Panc1 (cell line): Measurements from ENCODE around the gene NECTIN1. TPM values are rescaled to one million over a fixed set of nuclear protein-coding genes. Genes with fewer than 3 reads are reported as not detected.

ENCODE experiments used
- ATAC-seq: fragments of 200-7000 bp; cut with Tn5 transposase; 2 replicates; pipeline ENCODE4 v1.9.1; 2020; ENCODE audit warnings: mild to moderate bottlenecking, moderate library complexity
- BruUV-seq: library from RNA; stranded (reverse); fragments of 400-500 nt; replicated peaks from 2 replicates; lab custom pipeline; 2021; lab: Mats Ljungman, UMichigan
- CTCF ChIA-PET: fragments of 300-600 bp; sonication (Branson Sonifier 250); formaldehyde crosslinking; loops from one replicate; lab custom pipeline; 2022; ENCODE audit warnings: antibody characterized with exemption; lab: Charles Lee
- POLR2A ChIA-PET: fragments of 300-600 bp; sonication (Branson Sonifier 250); formaldehyde crosslinking; loops from one replicate; lab custom pipeline; 2022; ENCODE audit warnings: antibody characterized with exemption; lab: Charles Lee
- DNase-seq: peaks from one replicate; pipeline ENCODE4 v3.0.0-alpha.2; 2010; ENCODE audit warnings: low read depth, low spot score
- H3K27ac ChIP-seq: 2 replicates; pipeline ENCODE4 v1.5.1; 2011; ENCODE audit warnings: mild to moderate bottlenecking, low read length, inconsistent platforms
- H3K27me3 ChIP-seq: fragments of 200-500 bp; sonication (Bioruptor generic); 2 replicates; pipeline ENCODE4 v1.6.0; 2014; ENCODE audit warnings: low read length, inconsistent platforms; ENCODE audit not compliant: control insufficient read depth, insufficient read depth
- H3K36me3 ChIP-seq: fragments of 200-500 bp; sonication (Bioruptor generic); 2 replicates; pipeline ENCODE4 v1.5.1; 2014; ENCODE audit warnings: inconsistent platforms, mild to moderate bottlenecking, low read length, moderate library complexity; ENCODE audit not compliant: control insufficient read depth, insufficient read depth
- H3K4me1 ChIP-seq: 2 replicates; pipeline ENCODE4 v1.5.1; 2011; ENCODE audit warnings: inconsistent platforms, mild to moderate bottlenecking, low read length, moderate library complexity; ENCODE audit not compliant: control insufficient read depth, insufficient read depth
- H3K4me3 ChIP-seq, 2 experiments: 2 replicates each; pipeline ENCODE4 v1.5.1; 2011 to 2012; ENCODE audit warnings: low read depth in 2 of 2, low read length in 2 of 2, mild to moderate bottlenecking in 2 of 2, inconsistent platforms in 1 of 2, moderate library complexity in 1 of 2
- H3K9me3 ChIP-seq: fragments of 200-500 bp; sonication (Bioruptor generic); 2 replicates; pipeline ENCODE4 v1.5.1; 2014; ENCODE audit warnings: low read depth, mild to moderate bottlenecking, inconsistent platforms, low read length, moderate library complexity; ENCODE audit not compliant: control insufficient read depth, insufficient read depth
- POLR2AphosphoS5 ChIP-seq: IDR thresholded peaks from 2 replicates; pipeline ENCODE4 v1.6.1; 2012; ENCODE audit warnings: mild to moderate bottlenecking, low read depth, low read length, moderate library complexity
- SIN3A ChIP-seq: IDR thresholded peaks from 2 replicates; pipeline ENCODE4 v1.6.1; 2012; ENCODE audit warnings: low read depth, mild to moderate bottlenecking, low read length, moderate library complexity, borderline replicate concordance; ENCODE audit not compliant: insufficient read depth
- TCF7L2 ChIP-seq: IDR thresholded peaks from 2 replicates; pipeline ENCODE4 v1.6.1; 2011; ENCODE audit warnings: mild to moderate bottlenecking, low read depth, low read length, inconsistent platforms
- in situ Hi-C: cut with HindIII; loops from 2 replicates; pipeline ENCODE4 v1.10.0; 2016; ENCODE audit warnings: low sequenced_read_pairs, low pct_unique_long_range_greater_than_20kb
- intact Hi-C: fragments of 100-400 bp; cut with micrococcal nuclease; formaldehyde crosslinking; loops from one replicate; pipeline ENCODE4 v1.10.0; 2022; ENCODE audit not compliant: unreplicated experiment
- total RNA-seq: library from RNA; stranded (reverse); gene quantifications from one replicate; pipeline ENCODE4 v1.2.1, GENCODE V29; 2021; ENCODE audit not compliant: unreplicated experiment
- TF ChIP-seq, protein P1 (sequence below): fragments of 450-650 bp; IDR thresholded peaks from 2 replicates; pipeline ENCODE4 v1.5.1; 2017; ENCODE audit warnings: mild to moderate bottlenecking
- TF ChIP-seq, protein P2 (sequence below), 2 experiments: IDR thresholded peaks; 2 replicates each; pipeline ENCODE4 v1.6.1; 2011 to 2012; ENCODE audit warnings: low read depth in 2 of 2, control low read depth in 1 of 2, low read length in 1 of 2, mild to moderate bottlenecking in 1 of 2, moderate library complexity in 1 of 2; ENCODE audit not compliant: insufficient read depth in 1 of 2

NECTIN1 gene
- total RNA-seq, 1 experiment from 2014 or later: 14.6 TPM

- no peak for ATAC-seq
- BruUV-seq: no TSS peak
- H3K4me1 ChIP-seq: no peaks in the 10 kb centered on the region
- H3K36me3 ChIP-seq: no peaks in the 10 kb centered on the region
- in situ Hi-C loops: no loop called here
- no peak overlapping the region for H3K27ac ChIP-seq
- H3K4me3 ChIP-seq: no peak overlapping the region
- H3K9me3 ChIP-seq: no peaks in the 10 kb centered on the region
- POLR2A ChIA-PET: no interaction called here
- no peak for DNase-seq
- TF ChIP-seq, protein P1, sequence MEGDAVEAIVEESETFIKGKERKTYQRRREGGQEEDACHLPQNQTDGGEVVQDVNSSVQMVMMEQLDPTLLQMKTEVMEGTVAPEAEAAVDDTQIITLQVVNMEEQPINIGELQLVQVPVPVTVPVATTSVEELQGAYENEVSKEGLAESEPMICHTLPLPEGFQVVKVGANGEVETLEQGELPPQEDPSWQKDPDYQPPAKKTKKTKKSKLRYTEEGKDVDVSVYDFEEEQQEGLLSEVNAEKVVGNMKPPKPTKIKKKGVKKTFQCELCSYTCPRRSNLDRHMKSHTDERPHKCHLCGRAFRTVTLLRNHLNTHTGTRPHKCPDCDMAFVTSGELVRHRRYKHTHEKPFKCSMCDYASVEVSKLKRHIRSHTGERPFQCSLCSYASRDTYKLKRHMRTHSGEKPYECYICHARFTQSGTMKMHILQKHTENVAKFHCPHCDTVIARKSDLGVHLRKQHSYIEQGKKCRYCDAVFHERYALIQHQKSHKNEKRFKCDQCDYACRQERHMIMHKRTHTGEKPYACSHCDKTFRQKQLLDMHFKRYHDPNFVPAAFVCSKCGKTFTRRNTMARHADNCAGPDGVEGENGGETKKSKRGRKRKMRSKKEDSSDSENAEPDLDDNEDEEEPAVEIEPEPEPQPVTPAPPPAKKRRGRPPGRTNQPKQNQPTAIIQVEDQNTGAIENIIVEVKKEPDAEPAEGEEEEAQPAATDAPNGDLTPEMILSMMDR: no peak
- TF ChIP-seq TCF7L2: no peak
- intact Hi-C loops: no loop called here
- peaks cover 27% of the 10 kb centered on the region for H3K27me3 ChIP-seq
- CTCF ChIA-PET: no interaction called here
These were observed 25.2 kb upstream of the NECTIN1 start for GRCh38 chr11:119754199-119754598.

GRCh38 chr11:119752946-119753345, 23.9 kb upstream of the NECTIN1 start:
- Histone ChIP-seq H3K27ac (no peak overlapping the region), H3K4me3 (no peak overlapping the region), H3K36me3 (no peaks in the 10 kb centered on the region), H3K9me3 (no peaks in the 10 kb centered on the region), H3K4me1 (no peaks in the 10 kb centered on the region), H3K27me3 (peaks cover 22% of the 10 kb centered on the region; the same call in 1 of the 2 replicates)
- CTCF ChIA-PET: no interaction called here
- no TSS peak for BruUV-seq
- DNase-seq: no peak
- POLR2A ChIA-PET: no interaction called here
- TF ChIP-seq SIN3A: no peak
- TF ChIP-seq, protein P2, sequence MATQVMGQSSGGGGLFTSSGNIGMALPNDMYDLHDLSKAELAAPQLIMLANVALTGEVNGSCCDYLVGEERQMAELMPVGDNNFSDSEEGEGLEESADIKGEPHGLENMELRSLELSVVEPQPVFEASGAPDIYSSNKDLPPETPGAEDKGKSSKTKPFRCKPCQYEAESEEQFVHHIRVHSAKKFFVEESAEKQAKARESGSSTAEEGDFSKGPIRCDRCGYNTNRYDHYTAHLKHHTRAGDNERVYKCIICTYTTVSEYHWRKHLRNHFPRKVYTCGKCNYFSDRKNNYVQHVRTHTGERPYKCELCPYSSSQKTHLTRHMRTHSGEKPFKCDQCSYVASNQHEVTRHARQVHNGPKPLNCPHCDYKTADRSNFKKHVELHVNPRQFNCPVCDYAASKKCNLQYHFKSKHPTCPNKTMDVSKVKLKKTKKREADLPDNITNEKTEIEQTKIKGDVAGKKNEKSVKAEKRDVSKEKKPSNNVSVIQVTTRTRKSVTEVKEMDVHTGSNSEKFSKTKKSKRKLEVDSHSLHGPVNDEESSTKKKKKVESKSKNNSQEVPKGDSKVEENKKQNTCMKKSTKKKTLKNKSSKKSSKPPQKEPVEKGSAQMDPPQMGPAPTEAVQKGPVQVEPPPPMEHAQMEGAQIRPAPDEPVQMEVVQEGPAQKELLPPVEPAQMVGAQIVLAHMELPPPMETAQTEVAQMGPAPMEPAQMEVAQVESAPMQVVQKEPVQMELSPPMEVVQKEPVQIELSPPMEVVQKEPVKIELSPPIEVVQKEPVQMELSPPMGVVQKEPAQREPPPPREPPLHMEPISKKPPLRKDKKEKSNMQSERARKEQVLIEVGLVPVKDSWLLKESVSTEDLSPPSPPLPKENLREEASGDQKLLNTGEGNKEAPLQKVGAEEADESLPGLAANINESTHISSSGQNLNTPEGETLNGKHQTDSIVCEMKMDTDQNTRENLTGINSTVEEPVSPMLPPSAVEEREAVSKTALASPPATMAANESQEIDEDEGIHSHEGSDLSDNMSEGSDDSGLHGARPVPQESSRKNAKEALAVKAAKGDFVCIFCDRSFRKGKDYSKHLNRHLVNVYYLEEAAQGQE (IDR thresholded peaks at IDR 0.05; ENCODE audit: insufficient read depth in 1 of 2, low read depth in 2 of 2, low read length in 1 of 2): no peak
- in situ Hi-C loops: no loop called here
- intact Hi-C loops: no loop called here
- ATAC-seq: no peak

DNA sequence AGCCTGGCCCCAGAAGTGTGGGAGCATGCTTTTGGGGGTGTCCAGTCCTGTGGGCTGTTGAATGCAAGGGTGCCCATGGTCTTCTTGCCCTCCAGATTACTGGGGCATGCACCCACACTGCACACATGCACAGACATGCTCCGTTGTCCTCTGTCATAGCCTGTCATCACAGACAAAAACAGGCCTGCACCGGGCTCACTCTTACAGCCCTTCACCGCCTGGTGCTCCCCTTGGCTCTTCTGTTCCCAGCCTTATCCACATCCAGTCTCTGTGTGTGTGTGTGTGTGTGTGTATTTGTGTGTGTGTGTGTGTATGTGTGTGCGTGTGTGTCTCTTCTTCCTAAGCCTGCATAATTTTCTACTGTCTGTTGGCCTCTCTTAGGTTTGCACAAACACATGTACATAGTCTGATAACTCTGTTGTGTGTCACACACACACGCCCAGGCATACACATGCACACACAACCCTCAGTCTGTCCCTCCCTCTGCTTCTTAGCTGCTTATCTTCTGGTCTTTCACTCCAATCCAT, 23.4 kb upstream of the NECTIN1 start:
- no peaks in the 10 kb centered on the region for H3K9me3 ChIP-seq
- ChIA-PET CTCF (no interaction called here), POLR2A (interaction anchor here (0.6 kb wide), 1 partner anchor 9 kb away, joined by 6 read pairs; no protein-coding TSS in a partner anchor)
- no peak overlapping the region for H3K27ac ChIP-seq
- DNase-seq (no peak), ATAC-seq (no peak)
- no peak overlapping the region for H3K4me3 ChIP-seq
- TF ChIP-seq, protein P2 (IDR thresholded peaks at IDR 0.05; ENCODE audit: insufficient read depth in 1 of 2, low read depth in 2 of 2, low read length in 1 of 2): no peak
- TF ChIP-seq POLR2AphosphoS5 (no peak), SIN3A (no peak), TCF7L2 (no peak)
- TF ChIP-seq, protein P1: no peak
- H3K27me3 ChIP-seq: peaks cover 22% of the 10 kb centered on the region; the same call in 1 of the 2 replicates
- in situ Hi-C loops: no loop called here
- no TSS peak for BruUV-seq
- H3K36me3 ChIP-seq: no peaks in the 10 kb centered on the region
- intact Hi-C loops: no loop called here
- no peaks in the 10 kb centered on the region for H3K4me1 ChIP-seq
